Measurements from ENCODE around the gene AVPR2. TPM values are rescaled to one million over a fixed set of nuclear protein-coding genes. Genes with fewer than 3 reads are reported as not detected.

The AVPR2 gene
- total RNA-seq, 1 experiment from 2014 or later = not detected

DNA sequence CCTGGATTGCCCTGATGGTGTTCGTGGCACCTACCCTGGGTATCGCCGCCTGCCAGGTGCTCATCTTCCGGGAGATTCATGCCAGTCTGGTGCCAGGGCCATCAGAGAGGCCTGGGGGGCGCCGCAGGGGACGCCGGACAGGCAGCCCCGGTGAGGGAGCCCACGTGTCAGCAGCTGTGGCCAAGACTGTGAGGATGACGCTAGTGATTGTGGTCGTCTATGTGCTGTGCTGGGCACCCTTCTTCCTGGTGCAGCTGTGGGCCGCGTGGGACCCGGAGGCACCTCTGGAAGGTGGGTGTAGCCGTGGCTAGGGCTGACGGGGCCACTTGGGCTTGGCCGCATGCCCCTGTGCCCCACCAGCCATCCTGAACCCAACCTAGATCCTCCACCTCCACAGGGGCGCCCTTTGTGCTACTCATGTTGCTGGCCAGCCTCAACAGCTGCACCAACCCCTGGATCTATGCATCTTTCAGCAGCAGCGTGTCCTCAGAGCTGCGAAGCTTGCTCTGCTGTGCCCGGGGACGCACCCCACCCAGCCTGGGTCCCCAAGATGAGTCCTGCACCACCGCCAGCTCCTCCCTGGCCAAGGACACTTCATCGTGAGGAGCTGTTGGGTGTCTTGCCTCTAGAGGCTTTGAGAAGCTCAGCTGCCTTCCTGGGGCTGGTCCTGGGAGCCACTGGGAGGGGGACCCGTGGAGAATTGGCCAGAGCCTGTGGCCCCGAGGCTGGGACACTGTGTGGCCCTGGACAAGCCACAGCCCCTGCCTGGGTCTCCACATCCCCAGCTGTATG is 1.8 kb downstream of the AVPR2 start:
- Mint-ChIP-seq H3K9me3 (ENCODE audit: unreplicated experiment) (no peaks in the 10 kb centered on the region), H3K36me3 (ENCODE audit: insufficient read depth, unreplicated experiment) (no peaks in the 10 kb centered on the region), H3K4me3 (ENCODE audit: unreplicated experiment) (no peak overlapping the region), H3K27ac (ENCODE audit: unreplicated experiment) (no peak overlapping the region), H3K4me1 (ENCODE audit: low read depth, unreplicated experiment) (no peaks in the 10 kb centered on the region), H3K27me3 (ENCODE audit: insufficient read depth, unreplicated experiment) (no peaks in the 10 kb centered on the region)
- TF ChIP-seq, protein P1, sequence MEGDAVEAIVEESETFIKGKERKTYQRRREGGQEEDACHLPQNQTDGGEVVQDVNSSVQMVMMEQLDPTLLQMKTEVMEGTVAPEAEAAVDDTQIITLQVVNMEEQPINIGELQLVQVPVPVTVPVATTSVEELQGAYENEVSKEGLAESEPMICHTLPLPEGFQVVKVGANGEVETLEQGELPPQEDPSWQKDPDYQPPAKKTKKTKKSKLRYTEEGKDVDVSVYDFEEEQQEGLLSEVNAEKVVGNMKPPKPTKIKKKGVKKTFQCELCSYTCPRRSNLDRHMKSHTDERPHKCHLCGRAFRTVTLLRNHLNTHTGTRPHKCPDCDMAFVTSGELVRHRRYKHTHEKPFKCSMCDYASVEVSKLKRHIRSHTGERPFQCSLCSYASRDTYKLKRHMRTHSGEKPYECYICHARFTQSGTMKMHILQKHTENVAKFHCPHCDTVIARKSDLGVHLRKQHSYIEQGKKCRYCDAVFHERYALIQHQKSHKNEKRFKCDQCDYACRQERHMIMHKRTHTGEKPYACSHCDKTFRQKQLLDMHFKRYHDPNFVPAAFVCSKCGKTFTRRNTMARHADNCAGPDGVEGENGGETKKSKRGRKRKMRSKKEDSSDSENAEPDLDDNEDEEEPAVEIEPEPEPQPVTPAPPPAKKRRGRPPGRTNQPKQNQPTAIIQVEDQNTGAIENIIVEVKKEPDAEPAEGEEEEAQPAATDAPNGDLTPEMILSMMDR (IDR thresholded peaks at IDR 0.05; ENCODE audit: insufficient read depth in 1 of 2, low read depth in 1 of 2, low read length in 1 of 2, severe bottlenecking in 1 of 2, unreplicated experiment in 1 of 2) = no peak
- BruUV-seq (replicated peaks) = no TSS peak
- Histone ChIP-seq H3K9me3 (no peaks in the 10 kb centered on the region), H3K27me3 (replicated peaks; ENCODE audit: control insufficient read depth, insufficient read depth, low read length) (no peaks in the 10 kb centered on the region), H3K4me3 (ENCODE audit: low read depth, low read length) (no peak overlapping the region), H3K36me3 (ENCODE audit: control insufficient read depth, insufficient read depth, low read length) (no peaks in the 10 kb centered on the region), H3K4me1 (no peaks in the 10 kb centered on the region)
- no peak for DNase-seq
- intact Hi-C loops (cut with micrococcal nuclease; ENCODE audit: unreplicated experiment) = no loop called here
- POLR2A ChIA-PET = no interaction called here
- CTCF ChIA-PET = no interaction called here

GRCh38 chrX:153907456-153907855 is 3.0 kb downstream of the AVPR2 start:
- Mint-ChIP-seq H3K9me3 (ENCODE audit: unreplicated experiment) (no peaks in the 10 kb centered on the region), H3K27ac (ENCODE audit: unreplicated experiment) (no peak overlapping the region), H3K27me3 (ENCODE audit: insufficient read depth, unreplicated experiment) (no peaks in the 10 kb centered on the region), H3K4me3 (ENCODE audit: unreplicated experiment) (no peak overlapping the region), H3K4me1 (ENCODE audit: low read depth, unreplicated experiment) (no peaks in the 10 kb centered on the region), H3K36me3 (ENCODE audit: insufficient read depth, unreplicated experiment) (no peaks in the 10 kb centered on the region)
- Histone ChIP-seq H3K9me3 (no peaks in the 10 kb centered on the region), H3K4me1 (no peaks in the 10 kb centered on the region), H3K36me3 (ENCODE audit: control insufficient read depth, insufficient read depth, low read length) (no peaks in the 10 kb centered on the region), H3K4me3 (ENCODE audit: low read depth, low read length) (no peak overlapping the region), H3K27me3 (replicated peaks; ENCODE audit: control insufficient read depth, insufficient read depth, low read length) (no peaks in the 10 kb centered on the region)
- TF ChIP-seq, protein P1 (IDR thresholded peaks at IDR 0.05; ENCODE audit: insufficient read depth in 1 of 2, low read depth in 1 of 2, low read length in 1 of 2, severe bottlenecking in 1 of 2, unreplicated experiment in 1 of 2) = no peak
- CTCF ChIA-PET = no interaction called here
- no TSS peak for BruUV-seq (replicated peaks)
- intact Hi-C loops (cut with micrococcal nuclease; ENCODE audit: unreplicated experiment) = no loop called here
- no peak for DNase-seq
- POLR2A ChIA-PET = no interaction called here

DNA sequence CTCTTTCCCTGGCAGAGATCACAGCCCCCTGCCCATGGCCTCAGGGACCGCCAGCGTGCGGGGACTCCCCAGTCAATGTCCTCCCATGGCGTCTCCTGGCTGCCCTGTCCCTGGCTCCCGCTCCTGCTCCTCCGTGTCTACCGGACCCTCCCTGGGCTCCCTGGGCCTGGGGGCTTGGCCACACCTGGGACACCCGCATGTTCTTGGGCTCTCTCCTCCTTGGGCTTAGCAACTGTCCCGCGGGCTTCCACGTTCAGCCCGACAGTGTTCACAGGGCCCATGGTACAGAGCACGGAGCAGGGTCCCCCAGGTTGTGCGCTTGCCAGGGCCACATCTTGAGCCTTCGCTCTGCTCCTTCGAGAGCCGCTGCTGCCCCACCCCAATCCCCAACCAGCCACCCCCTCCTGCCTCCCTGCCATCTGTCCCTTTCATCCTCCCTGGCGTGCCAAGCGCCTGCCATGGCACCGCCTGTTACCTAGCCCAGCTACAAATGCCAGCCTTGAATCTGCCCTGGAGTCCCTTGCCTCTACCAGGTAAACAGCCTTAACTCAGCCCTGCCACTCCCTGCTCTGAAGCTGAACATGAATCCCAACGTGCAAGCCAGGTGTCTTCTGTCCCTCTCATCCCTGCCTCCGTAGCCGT is 3.9 kb downstream of the AVPR2 start:
- Mint-ChIP-seq H3K27ac (ENCODE audit: unreplicated experiment) (no peak overlapping the region), H3K36me3 (ENCODE audit: insufficient read depth, unreplicated experiment) (no peaks in the 10 kb centered on the region), H3K4me1 (ENCODE audit: low read depth, unreplicated experiment) (no peaks in the 10 kb centered on the region), H3K9me3 (ENCODE audit: unreplicated experiment) (no peaks in the 10 kb centered on the region), H3K4me3 (ENCODE audit: unreplicated experiment) (no peak overlapping the region), H3K27me3 (ENCODE audit: insufficient read depth, unreplicated experiment) (no peaks in the 10 kb centered on the region)
- Histone ChIP-seq H3K9me3 (no peaks in the 10 kb centered on the region), H3K27me3 (replicated peaks; ENCODE audit: control insufficient read depth, insufficient read depth, low read length) (no peaks in the 10 kb centered on the region), H3K4me3 (ENCODE audit: low read depth, low read length) (no peak overlapping the region), H3K36me3 (ENCODE audit: control insufficient read depth, insufficient read depth, low read length) (no peaks in the 10 kb centered on the region), H3K4me1 (no peaks in the 10 kb centered on the region)
- no peak for DNase-seq
- ChIA-PET POLR2A (no interaction called here), CTCF (no interaction called here)
- TF ChIP-seq, protein P1 (IDR thresholded peaks at IDR 0.05; ENCODE audit: insufficient read depth in 1 of 2, low read depth in 1 of 2, low read length in 1 of 2, severe bottlenecking in 1 of 2, unreplicated experiment in 1 of 2) = no peak
- no TSS peak for BruUV-seq (replicated peaks)
- intact Hi-C loops (cut with micrococcal nuclease; ENCODE audit: unreplicated experiment) = no loop called here

Data from Caco-2 (cell line).